CD14-positive monocyte (primary cell): ENCODE data around the gene MAN1C1. TPM values are rescaled to one million over a fixed set of nuclear protein-coding genes. Genes with fewer than 3 reads are reported as not detected.

ENCODE experiments used
- DNase-seq, 3 donors: peaks; one replicate each; pipeline ENCODE4 v3.0.0-alpha.2; 2011 to 2022
- H2AFZ ChIP-seq: 2 replicates; pipeline ENCODE4 v1.6.0; 2012; ENCODE audit warnings: mild to moderate bottlenecking, low read depth, low read length, inconsistent platforms; ENCODE audit not compliant: insufficient read depth, poor library complexity, severe bottlenecking
- H3K27ac ChIP-seq, 2 donors: 1 replicate in 1 of 2; 2 replicates in 1 of 2; pipeline ENCODE4 v1.5.1; 2012 to 2013; ENCODE audit warnings: low read length in 2 of 2, control low read depth in 1 of 2, inconsistent platforms in 1 of 2, low read depth in 1 of 2, mild to moderate bottlenecking in 1 of 2
- H3K27me3 ChIP-seq, 2 donors: one replicate each; pipeline versions ENCODE4 v1.6.0 to v1.6.1; 2011 to 2013; ENCODE audit warnings: low read length in 2 of 2; ENCODE audit not compliant: control insufficient read depth in 2 of 2, insufficient read depth in 2 of 2
- H3K36me3 ChIP-seq, 2 donors: replicated peaks in 1 of 2; 1 replicate in 1 of 2; 2 replicates in 1 of 2; pipeline versions ENCODE4 v1.5.1 to v1.6.1; 2012 to 2013; ENCODE audit warnings: low read length in 2 of 2, control low read depth in 1 of 2, inconsistent platforms in 1 of 2, mild to moderate bottlenecking in 1 of 2; ENCODE audit not compliant: insufficient read depth in 2 of 2, control insufficient read depth in 1 of 2
- H3K4me1 ChIP-seq, 2 donors: 1 replicate in 1 of 2; 2 replicates in 1 of 2; pipeline versions ENCODE4 v1.5.1 to v1.6.1; 2012 to 2013; ENCODE audit warnings: low read length in 2 of 2, control low read depth in 1 of 2, inconsistent platforms in 1 of 2, mild to moderate bottlenecking in 1 of 2, moderate library complexity in 1 of 2; ENCODE audit not compliant: insufficient read depth in 2 of 2, control insufficient read depth in 1 of 2
- H3K4me2 ChIP-seq: replicated peaks from 2 replicates; pipeline ENCODE3; 2012; ENCODE audit warnings: low read length, moderate library complexity, mild to moderate bottlenecking; ENCODE audit not compliant: poor library complexity, severe bottlenecking; ENCODE audit errors: extremely low read depth
- H3K4me3 ChIP-seq, 3 experiments: fragments of 200-600 bp in 1 of 3; sonication (generic) in 1 of 3; replicated peaks in 1 of 3; 1 replicate in 2 of 3; 2 replicates in 1 of 3; pipeline ENCODE4 v1.5.1; 2011 to 2013; ENCODE audit warnings: low read length in 3 of 3, mild to moderate bottlenecking in 3 of 3, control low read depth in 2 of 3, low read depth in 2 of 3, inconsistent platforms in 1 of 3, moderate library complexity in 1 of 3
- H3K79me2 ChIP-seq: 2 replicates; pipeline ENCODE4 v1.6.0; 2012; ENCODE audit warnings: mild to moderate bottlenecking, control low read depth, inconsistent platforms, low read length, moderate library complexity; ENCODE audit not compliant: insufficient read depth
- H3K9ac ChIP-seq: 2 replicates; pipeline ENCODE4 v1.6.0; 2017; ENCODE audit warnings: low read length, mild to moderate bottlenecking; ENCODE audit not compliant: insufficient read depth, poor library complexity, severe bottlenecking
- H3K9me3 ChIP-seq, 2 donors: replicated peaks in 1 of 2; 1 replicate in 1 of 2; 2 replicates in 1 of 2; pipeline versions ENCODE4 v1.5.1 to v1.6.1; 2012 to 2013; ENCODE audit warnings: low read length in 2 of 2, control low read depth in 1 of 2; ENCODE audit not compliant: control insufficient read depth in 1 of 2, insufficient read depth in 1 of 2
- H4K20me1 ChIP-seq: 2 replicates; pipeline ENCODE4 v1.6.0; 2012; ENCODE audit warnings: mild to moderate bottlenecking, low read length, control low read depth, moderate library complexity; ENCODE audit not compliant: insufficient read depth
- H3K27ac Mint-ChIP-seq, 7 donors: one replicate each; pipeline ENCODE4 v1.8.0; 2020; ENCODE audit warnings: mild to moderate bottlenecking in 7 of 7, mixed read lengths in 7 of 7, moderate library complexity in 6 of 7, inconsistent platforms in 2 of 7
- H3K27me3 Mint-ChIP-seq, 3 donors: one replicate each; pipeline ENCODE4 v1.8.0; 2021 to 2022; ENCODE audit warnings: low read depth in 3 of 3, mild to moderate bottlenecking in 3 of 3, mixed read lengths in 3 of 3, moderate library complexity in 3 of 3, inconsistent platforms in 1 of 3
- H3K36me3 Mint-ChIP-seq, 2 donors: one replicate each; pipeline ENCODE4 v1.8.0; 2020; ENCODE audit warnings: mixed read lengths in 2 of 2, inconsistent platforms in 1 of 2, mild to moderate bottlenecking in 1 of 2
- H3K4me1 Mint-ChIP-seq: one replicate; pipeline ENCODE4 v1.8.0; 2020; ENCODE audit warnings: mild to moderate bottlenecking, mixed read lengths
- H3K4me3 Mint-ChIP-seq, 2 donors: one replicate each; pipeline ENCODE4 v1.8.0; 2020; ENCODE audit warnings: mild to moderate bottlenecking in 2 of 2, mixed read lengths in 2 of 2, moderate library complexity in 1 of 2
- H3K9me3 Mint-ChIP-seq, 7 donors: one replicate each; pipeline ENCODE4 v1.8.0; 2020 to 2022; ENCODE audit warnings: mixed read lengths in 7 of 7, mild to moderate bottlenecking in 6 of 7, moderate library complexity in 6 of 7, inconsistent platforms in 2 of 7
- CTCF ChIP-seq: fragments of 200-600 bp; IDR thresholded peaks from one replicate; pipeline ENCODE4 v1.8.0; 2022; ENCODE audit warnings: antibody characterized with exemption, mild to moderate bottlenecking
- WGBS: methylation state at CpG from one replicate; pipeline ENCODE4 v1.1.5; 2013; ENCODE audit warnings: missing lambda C conversion rate; ENCODE audit not compliant: insufficient coverage; 5-methylcytosine and 5-hydroxymethylcytosine counted together
- intact Hi-C, 2 donors: fragments of 100-400 bp; cut with micrococcal nuclease; formaldehyde crosslinking; loops; one replicate each; pipeline versions ENCODE4 v1.15.0 to v1.15.1; 2023
- polyA plus RNA-seq, 3 donors: library from polyadenylated mRNA; depleted of rRNA in 1 of 3; unstranded in 2 of 3; stranded (reverse) in 1 of 3; fragments of 300-500 nt in 2 of 3; fragments of >200 nt in 1 of 3; fragmentation: Illumina TruSeq in 2 of 3; gene quantifications; 1 replicate in 2 of 3; 2 replicates in 1 of 3; pipeline ENCODE4 v1.2.3, GENCODE V29; 2012 to 2021

MAN1C1 gene
- polyA plus RNA-seq, 3 donors, result 1.2 to 7.2 (median 1.7) TPM

- no peaks in the 10 kb centered on the region for H3K79me2 ChIP-seq
- Mint-ChIP-seq H3K27me3 (peaks cover 3 to 8% (median 4%) of the 10 kb centered on the region in 3 donors), H3K27ac (peak overlapping the region in 2 of 7 donors; percentile 28 to 30), H3K4me1 (peaks cover 17% of the 10 kb centered on the region), H3K36me3 (peaks cover 9 to 10% of the 10 kb centered on the region in 2 donors), H3K9me3 (no peaks in the 10 kb centered on the region), H3K4me3 (no peak overlapping the region)
- no peak overlapping the region for H3K9ac ChIP-seq
- H2AFZ ChIP-seq, result no peak overlapping the region
- DNase-seq, result no peak
- H3K27ac ChIP-seq, result no peak overlapping the region
- TF ChIP-seq CTCF, result no peak
- no peaks in the 10 kb centered on the region for H3K4me1 ChIP-seq
- no peaks in the 10 kb centered on the region for H3K27me3 ChIP-seq
- no peaks in the 10 kb centered on the region for H3K9me3 ChIP-seq
- peaks cover 9% of the 10 kb centered on the region for H4K20me1 ChIP-seq
- no peak overlapping the region for H3K4me3 ChIP-seq
- 88% methylated on average over 5 of the region's 6 CpGs for WGBS
- no peak overlapping the region for H3K4me2 ChIP-seq
- intact Hi-C loops, result no loop called here
- H3K36me3 ChIP-seq, result no peaks in the 10 kb centered on the region
These were observed 87.2 kb downstream of the MAN1C1 start for GRCh38 chr1:25703671-25704266.

- no peaks in the 10 kb centered on the region for H3K9me3 ChIP-seq
- Mint-ChIP-seq H3K4me3 (no peak overlapping the region), H3K9me3 (no peaks in the 10 kb centered on the region), H3K27ac (peak overlapping the region in 1 of 7 donors; percentile 30), H3K27me3 (peaks cover 3 to 9% (median 3%) of the 10 kb centered on the region in 3 donors), H3K4me1 (peaks cover 17% of the 10 kb centered on the region), H3K36me3 (peaks cover 9 to 10% of the 10 kb centered on the region in 2 donors)
- no peaks in the 10 kb centered on the region for H3K27me3 ChIP-seq
- H2AFZ ChIP-seq, result no peak overlapping the region
- intact Hi-C loops, result no loop called here
- H3K4me2 ChIP-seq, result no peak overlapping the region
- DNase-seq, result no peak
- no peak overlapping the region for H3K9ac ChIP-seq
- H4K20me1 ChIP-seq, result peaks cover 9% of the 10 kb centered on the region
- no CpG with 5 or more reads among the region's 7 CpGs for WGBS
- no peaks in the 10 kb centered on the region for H3K36me3 ChIP-seq
- no peak overlapping the region for H3K27ac ChIP-seq
- H3K79me2 ChIP-seq, result no peaks in the 10 kb centered on the region
- no peak for TF ChIP-seq CTCF
- H3K4me3 ChIP-seq, result no peak overlapping the region
- H3K4me1 ChIP-seq, result no peaks in the 10 kb centered on the region
These were observed 87.7 kb downstream of the MAN1C1 start for GRCh38 chr1:25704267-25704691.
